Neural progenitor cell (in vitro differentiated cells): ENCODE data around the gene FFAR1. TPM values are rescaled to one million over a fixed set of nuclear protein-coding genes. Genes with fewer than 3 reads are reported as not detected.

Source experiments
- DNase-seq: peaks from one replicate; pipeline ENCODE4 v3.0.0-alpha.2; 2016; ENCODE audit warnings: low spot score
- H2AFZ ChIP-seq: fragments of 200-600 bp; sonication (generic); replicated peaks from 2 replicates; pipeline ENCODE4 v1.6.1; 2016; ENCODE audit warnings: antibody characterized with exemption
- H3F3A ChIP-seq: fragments of 200-600 bp; sonication (generic); 2 replicates; pipeline ENCODE4 v1.6.1; 2016; ENCODE audit warnings: antibody characterized with exemption, low read depth
- H3K27ac ChIP-seq: fragments of 200-600 bp; sonication (generic); 2 replicates; pipeline ENCODE4 v1.5.1; 2016; ENCODE audit warnings: mild to moderate bottlenecking
- H3K27me3 ChIP-seq: fragments of 200-600 bp; sonication (generic); 2 replicates; pipeline ENCODE4 v1.6.1; 2016; ENCODE audit warnings: mild to moderate bottlenecking, moderate library complexity
- H3K36me3 ChIP-seq: fragments of 200-600 bp; sonication (generic); 2 replicates; pipeline ENCODE4 v1.5.1; 2016
- H3K4me1 ChIP-seq: fragments of 200-600 bp; sonication (generic); 2 replicates; pipeline ENCODE4 v1.6.1; 2016; ENCODE audit warnings: mixed run types
- H3K4me2 ChIP-seq: fragments of 200-600 bp; sonication (generic); 2 replicates; pipeline ENCODE4 v1.6.1; 2016
- H3K4me3 ChIP-seq: fragments of 200-600 bp; sonication (generic); 2 replicates; pipeline ENCODE4 v1.5.1; 2016
- H3K79me2 ChIP-seq: fragments of 200-600 bp; sonication (generic); 2 replicates; pipeline ENCODE4 v1.6.1; 2016; ENCODE audit warnings: low read depth
- H3K9ac ChIP-seq: fragments of 200-600 bp; sonication (generic); 2 replicates; pipeline ENCODE4 v1.6.1; 2016
- H3K9me3 ChIP-seq: fragments of 200-600 bp; sonication (generic); 2 replicates; pipeline ENCODE4 v1.5.1; 2016; ENCODE audit warnings: low read depth
- H4K20me1 ChIP-seq: fragments of 200-600 bp; sonication (generic); 2 replicates; pipeline ENCODE4 v1.6.1; 2016; ENCODE audit warnings: low read depth
- H3K27ac Mint-ChIP-seq: 3 replicates; pipeline ENCODE4 v1.8.0; 2021; ENCODE audit warnings: mixed read lengths
- H3K27me3 Mint-ChIP-seq: 2 replicates; pipeline ENCODE4 v1.8.0; 2022; ENCODE audit warnings: low read depth, mild to moderate bottlenecking, inconsistent platforms, moderate library complexity, mixed read lengths; ENCODE audit not compliant: insufficient read depth
- H3K36me3 Mint-ChIP-seq: 3 replicates; pipeline ENCODE4 v1.8.0; 2021; ENCODE audit warnings: mixed read lengths
- H3K4me1 Mint-ChIP-seq: 3 replicates; pipeline ENCODE4 v1.8.0; 2021; ENCODE audit warnings: mixed read lengths
- H3K4me3 Mint-ChIP-seq: 3 replicates; pipeline ENCODE4 v1.8.0; 2021; ENCODE audit warnings: mild to moderate bottlenecking, moderate library complexity, mixed read lengths
- H3K9me3 Mint-ChIP-seq: 3 replicates; pipeline ENCODE4 v1.8.0; 2020; ENCODE audit warnings: mixed read lengths
- EZH2 ChIP-seq: fragments of 200-600 bp; sonication (generic); IDR thresholded peaks from 2 replicates; pipeline ENCODE4 v1.6.1; 2017; ENCODE audit warnings: antibody characterized with exemption, mild to moderate bottlenecking, moderate library complexity
- EZH2phosphoT487 ChIP-seq: fragments of 200-600 bp; sonication (generic); IDR thresholded peaks from 2 replicates; pipeline ENCODE4 v1.6.1; 2017; ENCODE audit warnings: antibody characterized with exemption
- total RNA-seq: library from RNA; depleted of rRNA; stranded (reverse); fragments of >200 nt; gene quantifications from 2 replicates; pipeline ENCODE4 v1.2.3, GENCODE V29; 2015; ENCODE audit warnings: low replicate concordance
- TF ChIP-seq, protein P1 (sequence below): fragments of 200-600 bp; sonication (generic); IDR thresholded peaks from 2 replicates; pipeline ENCODE4 v1.5.1; 2017; ENCODE audit warnings: antibody characterized with exemption, mild to moderate bottlenecking

The FFAR1 gene
- total RNA-seq, 1 donor from 2014 or later: not detected

DNA sequence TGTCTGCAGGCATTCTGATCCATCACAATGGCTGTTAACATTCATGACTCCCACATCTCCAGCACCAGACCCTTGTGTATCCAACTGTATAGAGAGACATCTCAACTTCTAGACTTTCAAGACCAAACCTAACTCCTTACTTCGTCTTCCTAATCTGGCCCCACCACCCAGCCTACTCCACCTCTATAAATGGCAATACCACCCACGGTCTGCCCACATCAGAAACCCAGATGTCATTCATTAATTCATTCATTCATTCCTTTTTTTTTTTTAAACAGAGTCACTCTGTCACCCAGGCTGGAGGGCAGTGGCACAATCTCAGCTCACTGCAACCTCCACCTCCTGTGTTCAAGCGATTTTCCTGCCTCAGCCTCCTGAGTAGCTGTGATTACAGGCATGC, 33.6 kb downstream of the FFAR1 start:
- Mint-ChIP-seq H3K27ac (no peak overlapping the region), H3K27me3 (peaks cover 4% of the 10 kb centered on the region), H3K36me3 (peaks cover 2% of the 10 kb centered on the region), H3K4me1 (no peaks in the 10 kb centered on the region), H3K9me3 (peaks cover 22% of the 10 kb centered on the region), H3K4me3 (no peak overlapping the region)
- TF ChIP-seq, protein P1, sequence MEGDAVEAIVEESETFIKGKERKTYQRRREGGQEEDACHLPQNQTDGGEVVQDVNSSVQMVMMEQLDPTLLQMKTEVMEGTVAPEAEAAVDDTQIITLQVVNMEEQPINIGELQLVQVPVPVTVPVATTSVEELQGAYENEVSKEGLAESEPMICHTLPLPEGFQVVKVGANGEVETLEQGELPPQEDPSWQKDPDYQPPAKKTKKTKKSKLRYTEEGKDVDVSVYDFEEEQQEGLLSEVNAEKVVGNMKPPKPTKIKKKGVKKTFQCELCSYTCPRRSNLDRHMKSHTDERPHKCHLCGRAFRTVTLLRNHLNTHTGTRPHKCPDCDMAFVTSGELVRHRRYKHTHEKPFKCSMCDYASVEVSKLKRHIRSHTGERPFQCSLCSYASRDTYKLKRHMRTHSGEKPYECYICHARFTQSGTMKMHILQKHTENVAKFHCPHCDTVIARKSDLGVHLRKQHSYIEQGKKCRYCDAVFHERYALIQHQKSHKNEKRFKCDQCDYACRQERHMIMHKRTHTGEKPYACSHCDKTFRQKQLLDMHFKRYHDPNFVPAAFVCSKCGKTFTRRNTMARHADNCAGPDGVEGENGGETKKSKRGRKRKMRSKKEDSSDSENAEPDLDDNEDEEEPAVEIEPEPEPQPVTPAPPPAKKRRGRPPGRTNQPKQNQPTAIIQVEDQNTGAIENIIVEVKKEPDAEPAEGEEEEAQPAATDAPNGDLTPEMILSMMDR: no peak
- TF ChIP-seq EZH2phosphoT487 (no peak), EZH2 (no peak)
- no peaks in the 10 kb centered on the region for H3K27me3 ChIP-seq
- no peak overlapping the region for H3K4me3 ChIP-seq
- H3K79me2 ChIP-seq: no peaks in the 10 kb centered on the region
- H3K9me3 ChIP-seq: peaks cover 8% of the 10 kb centered on the region
- DNase-seq: no peak
- no peak overlapping the region for H3K27ac ChIP-seq
- no peaks in the 10 kb centered on the region for H3F3A ChIP-seq
- no peak overlapping the region for H3K4me2 ChIP-seq
- no peak overlapping the region for H3K9ac ChIP-seq
- H2AFZ ChIP-seq: no peak overlapping the region
- no peaks in the 10 kb centered on the region for H3K36me3 ChIP-seq
- no peaks in the 10 kb centered on the region for H3K4me1 ChIP-seq
- H4K20me1 ChIP-seq: no peaks in the 10 kb centered on the region

DNA sequence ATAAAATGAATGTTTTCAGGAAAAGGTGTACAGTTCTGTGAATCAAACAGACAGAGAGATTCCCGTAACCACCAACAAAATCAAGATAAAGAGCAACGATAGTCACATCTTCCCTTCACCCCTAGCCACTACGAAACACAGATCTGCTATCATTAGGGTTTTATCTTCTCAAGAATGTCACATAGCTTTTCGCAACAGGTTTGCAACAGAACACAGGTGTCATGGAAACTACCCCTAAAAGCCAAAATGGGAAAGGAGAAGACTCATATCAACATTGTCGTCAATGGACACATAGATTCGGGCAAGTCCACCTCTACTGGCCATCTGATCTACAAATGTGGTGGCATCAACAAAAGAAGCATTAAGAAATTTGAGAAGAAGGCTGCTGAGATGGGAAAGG, 34.2 kb downstream of the FFAR1 start:
- Histone ChIP-seq H3K36me3 (no peaks in the 10 kb centered on the region), H2AFZ (no peak overlapping the region), H3K4me2 (no peak overlapping the region), H3F3A (no peaks in the 10 kb centered on the region), H3K9ac (no peak overlapping the region), H3K27ac (no peak overlapping the region), H4K20me1 (no peaks in the 10 kb centered on the region), H3K9me3 (peaks cover 14% of the 10 kb centered on the region), H3K79me2 (no peaks in the 10 kb centered on the region), H3K4me1 (no peaks in the 10 kb centered on the region), H3K4me3 (no peak overlapping the region), H3K27me3 (no peaks in the 10 kb centered on the region)
- Mint-ChIP-seq H3K4me3 (no peak overlapping the region), H3K27ac (no peak overlapping the region), H3K36me3 (peaks cover 2% of the 10 kb centered on the region), H3K27me3 (peaks cover 4% of the 10 kb centered on the region), H3K4me1 (no peaks in the 10 kb centered on the region), H3K9me3 (peaks cover 27% of the 10 kb centered on the region)
- TF ChIP-seq, protein P1: no peak
- no peak for TF ChIP-seq EZH2
- DNase-seq: no peak

DNA sequence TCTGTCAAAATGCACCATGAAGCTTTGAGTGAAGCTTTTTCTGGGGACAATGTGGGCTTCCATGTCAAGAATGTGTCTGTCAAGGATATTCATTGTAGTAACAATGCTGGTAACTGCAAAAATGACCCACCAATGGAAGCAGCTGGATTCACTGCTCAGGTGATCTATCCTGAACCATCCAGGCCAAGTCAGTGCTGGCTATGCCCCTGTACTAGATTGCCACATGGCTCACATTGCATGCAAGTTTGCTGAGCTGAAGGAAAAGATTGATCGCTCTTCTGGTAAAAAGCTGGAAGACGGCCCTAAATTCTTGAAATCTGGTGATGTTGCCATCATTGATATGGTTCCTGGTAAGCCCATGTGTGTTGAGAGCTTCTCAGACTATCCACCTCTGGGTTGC, 35.8 kb downstream of the FFAR1 start:
- no peak overlapping the region for H3K27ac Mint-ChIP-seq
- peaks cover 2% of the 10 kb centered on the region for H3K36me3 Mint-ChIP-seq
- H3K4me1 Mint-ChIP-seq: no peaks in the 10 kb centered on the region
- no peaks in the 10 kb centered on the region for H3K27me3 ChIP-seq
- TF ChIP-seq, protein P1: no peak
- TF ChIP-seq EZH2 (no peak), EZH2phosphoT487 (no peak)
- H3K27me3 Mint-ChIP-seq: peaks cover 9% of the 10 kb centered on the region
- no peaks in the 10 kb centered on the region for H3F3A ChIP-seq
- H3K79me2 ChIP-seq: no peaks in the 10 kb centered on the region
- H3K9me3 ChIP-seq: peaks cover 19% of the 10 kb centered on the region
- no peaks in the 10 kb centered on the region for H3K4me1 ChIP-seq
- H3K9me3 Mint-ChIP-seq: peaks cover 37% of the 10 kb centered on the region
- no peaks in the 10 kb centered on the region for H4K20me1 ChIP-seq
- no peak overlapping the region for H3K9ac ChIP-seq
- H3K4me3 ChIP-seq: no peak overlapping the region
- H3K4me3 Mint-ChIP-seq: no peak overlapping the region
- no peak for DNase-seq
- H3K27ac ChIP-seq: no peak overlapping the region
- H3K36me3 ChIP-seq: no peaks in the 10 kb centered on the region
- no peak overlapping the region for H2AFZ ChIP-seq
- no peak overlapping the region for H3K4me2 ChIP-seq
